Activated CD4-positive, alpha-beta T cell treated with anti-CD3 and anti-CD28 coated beads for 48 hours (primary cell): ENCODE results near the gene CLEC4D.
"Not testable (repeated sequence)": the region's sequence is repeated elsewhere in the genome, so short reads cannot be mapped to it uniquely, and the experiment has no call there.

Source experiments
- DNase-seq: peaks from one replicate; pipeline ENCODE4 v3.0.0-alpha.2; 2020

The CLEC4D gene

DNA sequence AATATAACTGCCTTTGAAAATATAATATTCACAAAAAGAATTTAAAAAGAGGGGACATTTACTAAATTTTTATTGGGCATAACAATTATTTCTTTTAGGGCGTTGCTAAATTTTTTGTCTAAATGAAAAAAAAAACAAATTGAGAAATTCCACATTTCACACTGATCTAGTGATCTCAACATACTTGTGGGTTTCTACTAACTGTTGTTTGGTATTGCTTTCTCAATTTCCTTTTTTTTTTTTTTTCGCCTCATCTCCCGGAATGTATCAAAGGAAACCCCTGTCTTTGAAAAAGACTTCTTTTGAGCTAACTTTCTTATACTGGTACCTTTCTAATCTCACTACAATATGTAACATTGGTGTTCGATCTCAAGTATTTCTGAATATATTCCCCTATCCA lies at the start of gene CLEC4D:
TSS of gene CLEC4D (plus strand) at position 248 of the 400 bp plus-strand sequence. CDS start 230 bp downstream, outside the sequence.
- no peak for DNase-seq

DNA sequence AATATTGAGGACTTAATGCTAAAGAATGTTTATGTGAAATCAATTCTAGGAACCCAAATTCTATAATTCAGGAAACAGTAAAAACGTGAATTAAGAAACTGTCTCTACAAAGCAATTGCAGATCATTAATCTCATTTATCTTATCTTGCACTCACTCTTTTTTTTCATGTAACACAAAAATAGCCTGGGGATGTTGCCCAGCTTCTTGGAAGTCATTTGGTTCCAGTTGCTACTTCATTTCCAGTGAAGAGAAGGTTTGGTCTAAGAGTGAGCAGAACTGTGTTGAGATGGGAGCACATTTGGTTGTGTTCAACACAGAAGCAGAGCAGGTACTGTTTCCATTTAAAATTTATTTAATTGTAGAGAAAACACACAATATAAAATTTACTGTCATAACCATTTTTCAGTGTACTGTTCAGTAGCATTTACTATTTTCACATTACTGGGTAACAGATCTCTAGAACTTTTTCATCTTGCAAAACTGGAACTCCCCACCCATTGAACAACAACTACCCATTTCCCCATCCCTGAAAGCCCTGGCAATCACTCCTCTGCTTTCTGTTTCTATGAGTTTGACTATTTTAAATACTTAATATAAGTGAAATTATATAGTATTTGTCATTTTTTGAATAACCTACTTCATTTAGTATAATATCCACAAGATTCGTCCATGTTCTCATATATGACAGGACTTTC lies 47.9 kb upstream of the CLEC4D start:
- DNase-seq: no peak

DNA sequence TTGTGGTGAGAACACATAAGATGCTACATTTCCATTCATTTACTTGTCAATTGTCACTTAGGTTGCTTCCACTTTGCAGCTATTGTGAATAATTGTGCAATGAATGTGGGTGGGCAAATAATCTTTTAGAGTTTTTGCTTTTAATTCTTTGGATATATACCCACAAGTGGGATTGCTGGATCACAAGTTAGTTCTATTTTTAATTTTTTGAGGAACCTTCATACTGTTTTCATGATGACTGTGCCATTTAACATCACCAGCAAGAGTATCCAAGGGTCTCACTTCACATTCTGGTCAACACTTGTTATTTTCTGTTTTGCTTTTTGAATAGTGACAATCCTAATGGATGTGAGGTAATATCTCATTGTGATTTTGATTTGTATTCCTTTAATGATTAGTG lies 47.1 kb upstream of the CLEC4D start:
- no peak for DNase-seq

DNA sequence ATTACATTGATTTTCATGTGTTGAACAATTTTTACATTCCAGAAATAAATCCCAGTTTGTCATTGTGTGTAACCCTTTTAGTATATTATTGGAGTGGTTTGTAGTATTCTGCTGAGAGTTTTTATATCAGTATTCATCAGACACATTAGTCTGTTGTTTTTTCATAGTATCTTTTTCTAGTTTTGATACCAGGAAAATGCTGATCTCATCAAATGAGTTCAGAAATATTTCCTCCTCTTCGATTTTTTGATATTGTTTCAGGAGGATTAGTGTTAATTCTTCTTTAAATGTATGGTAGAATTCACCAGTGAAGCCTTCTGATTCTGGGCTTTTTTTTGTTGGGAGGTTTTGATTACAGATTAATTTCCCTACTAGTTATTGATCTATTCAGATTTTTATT lies 42.2 kb upstream of the CLEC4D start:
- DNase-seq: no peak

DNA sequence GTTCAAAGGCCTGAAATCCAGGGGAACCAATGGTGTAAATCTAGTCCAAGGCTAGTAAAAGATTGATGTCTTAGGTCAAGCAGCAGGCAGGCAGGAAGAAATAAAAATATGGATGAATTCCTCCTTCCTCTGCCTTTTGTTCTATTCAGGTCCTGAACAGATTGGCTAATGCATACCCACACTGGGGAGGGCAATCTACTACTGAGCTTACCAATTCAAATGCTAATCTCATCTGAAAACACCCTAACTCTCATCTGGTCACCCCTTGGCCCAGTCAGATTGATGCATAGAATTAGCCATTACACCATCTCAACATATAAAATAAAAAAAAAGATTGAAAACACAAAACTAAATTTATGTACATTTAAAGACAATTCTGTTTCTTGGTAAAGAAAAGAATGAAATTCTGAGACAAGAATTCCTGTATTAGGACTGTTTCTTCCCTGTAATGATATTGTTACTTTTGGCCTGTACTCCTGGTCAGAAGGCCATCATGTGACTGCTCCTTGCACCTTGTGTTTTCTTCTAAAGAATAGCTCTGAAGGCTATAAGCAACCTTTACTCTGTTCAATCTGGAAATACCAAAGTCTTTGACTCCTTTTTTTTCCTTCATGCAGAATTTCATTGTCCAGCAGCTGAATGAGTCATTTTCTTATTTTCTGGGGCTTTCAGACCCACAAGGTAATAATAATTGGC lies 37.6 kb upstream of the CLEC4D start:
- DNase-seq: no peak

DNA sequence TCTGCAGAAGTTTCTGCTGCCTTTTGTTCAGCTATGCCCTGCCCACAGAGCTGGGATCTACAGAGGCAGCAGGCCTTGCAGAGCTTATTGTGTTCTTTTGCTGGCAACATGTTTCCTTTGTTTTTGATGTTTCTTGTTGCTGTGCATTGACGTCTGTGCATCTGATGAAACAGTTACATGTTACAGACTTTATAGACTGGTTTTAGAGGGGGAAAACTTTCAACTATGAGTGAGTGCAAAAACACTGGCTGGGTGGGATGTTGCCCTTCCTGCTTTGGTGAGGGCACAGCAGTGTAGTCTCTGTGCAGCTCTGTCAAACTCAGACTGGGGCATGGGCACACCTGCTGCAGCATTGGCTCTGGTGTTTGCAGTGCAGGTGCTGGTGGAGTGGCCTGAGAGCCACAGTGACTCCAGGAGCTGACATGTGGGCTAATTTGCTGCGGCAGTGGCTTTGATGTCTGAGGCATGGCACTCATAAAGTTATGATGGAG lies 30.7 kb upstream of the CLEC4D start:
- no peak for DNase-seq

DNA sequence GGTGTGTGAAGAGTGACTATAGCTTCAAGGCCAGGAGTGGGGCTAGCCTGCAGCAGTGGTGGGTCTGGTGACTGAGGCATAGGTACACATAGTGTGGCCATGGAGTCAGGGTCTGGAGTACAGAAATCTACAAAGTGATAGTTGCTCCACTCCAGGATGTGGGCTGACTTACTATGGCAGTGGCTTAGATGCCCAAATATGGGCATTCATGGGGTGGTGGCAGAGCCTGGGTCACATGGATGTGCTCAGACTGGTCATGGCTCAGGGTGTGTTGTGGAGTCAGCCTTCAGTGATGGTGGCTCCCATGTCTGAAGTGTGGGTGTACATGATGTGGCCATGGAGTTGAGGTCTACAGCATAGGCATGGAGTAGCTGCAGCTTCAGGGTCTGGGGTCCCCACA lies 30.2 kb upstream of the CLEC4D start:
- DNase-seq: peak; percentile 5

DNA sequence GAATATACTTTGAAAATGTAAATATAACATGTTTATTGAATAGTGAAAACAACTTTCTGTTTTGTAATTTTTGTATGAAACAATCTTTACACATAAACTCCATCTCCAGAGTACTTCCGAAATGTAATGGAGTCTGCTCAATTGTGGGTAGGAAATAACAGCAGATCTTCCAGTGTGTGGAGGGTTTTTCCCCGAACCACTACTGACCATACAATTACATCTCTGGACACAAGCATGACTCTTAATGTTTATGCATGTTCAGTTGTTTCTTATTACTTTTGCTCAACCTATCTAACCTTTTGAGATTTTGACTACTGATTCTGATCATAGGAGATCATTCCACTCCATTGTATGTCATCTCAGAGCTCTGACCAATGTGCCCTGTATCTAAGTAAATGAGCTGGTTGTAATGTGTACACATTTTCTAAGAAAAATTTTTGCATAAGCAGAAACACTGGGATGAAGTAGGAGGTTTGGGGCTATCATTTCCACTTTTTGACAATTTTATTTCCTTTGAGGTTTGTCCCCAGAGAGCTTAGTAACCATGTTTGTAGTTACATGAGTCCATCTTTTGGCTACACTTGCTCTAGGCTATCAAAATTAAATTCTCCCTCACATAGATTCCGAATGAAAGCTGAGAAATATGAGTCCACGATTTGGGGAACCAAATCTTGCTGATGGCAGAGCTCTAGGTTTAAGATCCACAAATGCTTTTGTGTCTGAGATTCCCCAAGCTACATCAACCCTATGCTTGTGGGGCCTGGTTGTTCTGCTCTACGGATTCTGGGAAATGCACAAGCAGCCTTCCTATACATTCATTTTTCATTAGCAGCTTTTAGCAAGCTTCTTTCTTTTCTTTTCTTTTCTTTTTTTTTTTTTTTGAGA lies 21.4 kb upstream of the CLEC4D start:
- DNase-seq: no peak

DNA sequence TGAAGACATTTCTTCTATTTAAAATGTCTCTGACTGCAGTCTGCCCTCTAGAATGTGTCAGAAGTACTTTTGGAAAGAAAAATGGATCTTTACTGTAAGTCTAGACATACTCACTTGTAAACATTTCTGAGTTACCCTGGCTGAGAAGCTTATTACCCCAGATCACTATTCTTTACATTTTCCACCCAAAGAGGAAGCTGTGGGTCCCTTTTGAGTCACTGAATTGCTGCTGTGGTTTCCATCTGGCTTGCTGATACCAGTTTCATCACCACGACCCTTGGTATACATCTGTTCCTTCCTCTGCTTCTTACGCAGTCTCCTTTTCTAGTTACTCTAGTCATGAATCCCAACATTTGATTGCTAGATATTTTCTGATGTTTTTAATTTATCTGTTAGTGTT lies 20.2 kb upstream of the CLEC4D start:
- peak; percentile 53 for DNase-seq

DNA sequence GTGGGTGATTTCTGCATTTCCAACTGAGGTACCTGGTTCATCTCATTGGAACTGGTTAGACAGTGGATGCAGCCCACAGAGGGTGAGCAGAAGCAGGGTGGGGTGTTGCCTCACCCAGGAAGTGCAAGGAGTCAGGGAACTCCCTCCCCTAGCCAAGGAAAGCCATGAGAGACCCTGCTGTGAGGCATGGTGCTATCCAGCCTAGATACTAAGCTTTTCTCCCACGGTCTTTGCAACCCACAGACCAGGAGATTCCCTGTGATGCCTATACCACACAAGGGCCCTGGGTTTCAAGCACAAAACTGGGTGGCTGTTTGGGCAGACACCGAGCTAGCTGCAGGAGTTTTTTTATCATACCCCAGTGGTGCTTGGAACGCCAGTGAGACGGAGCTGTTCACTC lies 17.6 kb upstream of the CLEC4D start:
- DNase-seq: not testable (repeated sequence)

DNA sequence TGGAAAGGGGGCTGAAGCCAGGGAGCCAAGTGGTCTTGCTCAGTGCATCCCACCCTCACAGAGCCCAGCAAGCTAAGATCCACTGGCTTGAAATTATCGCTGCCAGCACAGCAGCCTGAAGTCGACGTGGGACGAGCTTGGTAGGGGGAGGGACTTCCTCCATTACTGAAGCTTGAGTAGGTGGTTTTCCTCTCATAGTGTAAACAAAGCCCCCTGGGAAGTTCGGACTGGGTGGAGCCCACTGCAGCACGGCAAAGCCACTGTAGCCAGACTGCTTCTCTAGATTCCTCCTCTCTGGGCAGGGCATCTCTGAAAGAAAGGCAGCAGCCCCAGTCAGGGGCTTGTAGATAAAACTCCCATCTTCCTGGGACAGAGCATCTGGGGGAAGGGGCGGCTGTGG lies 17.2 kb upstream of the CLEC4D start:
- DNase-seq: not testable (repeated sequence)

DNA sequence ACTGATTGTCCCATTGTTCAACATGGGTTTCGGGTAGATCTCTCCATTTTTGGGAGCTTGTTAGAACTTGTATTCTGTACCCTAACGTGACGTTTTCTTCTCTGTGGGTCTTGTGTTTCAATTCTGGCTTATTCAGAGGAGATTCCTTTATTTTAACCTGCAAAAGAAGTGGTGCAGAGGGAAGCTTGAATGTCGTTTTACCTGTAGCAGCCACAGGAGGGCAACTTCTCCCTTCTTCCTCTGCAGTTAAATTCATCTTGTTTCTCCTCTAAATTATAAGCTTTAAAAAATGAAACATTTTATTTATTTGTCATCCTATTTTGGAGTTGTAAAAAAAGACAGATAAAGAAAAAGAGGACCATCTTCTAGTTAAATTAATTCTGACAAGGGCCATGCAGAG lies 13.7 kb upstream of the CLEC4D start:
- no peak for DNase-seq

DNA sequence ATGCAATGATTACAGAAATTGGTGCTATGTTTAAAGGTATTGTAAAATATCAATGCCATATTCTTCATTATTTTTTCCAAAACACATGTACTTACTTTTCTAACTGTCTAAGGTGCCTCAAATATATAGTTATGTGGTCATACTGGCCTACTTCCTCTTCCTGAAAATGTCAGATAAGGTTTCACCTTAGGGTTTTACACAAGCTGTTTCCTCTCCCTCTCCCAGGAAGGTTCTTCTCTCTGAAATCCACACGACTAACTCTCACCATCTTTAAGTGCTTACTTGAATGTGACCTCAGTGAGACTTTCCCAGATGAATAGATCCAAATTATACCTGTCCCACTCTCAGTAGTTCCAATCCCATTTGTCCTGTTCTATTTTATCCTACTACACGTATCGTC lies 11.6 kb upstream of the CLEC4D start:
- no peak for DNase-seq

DNA sequence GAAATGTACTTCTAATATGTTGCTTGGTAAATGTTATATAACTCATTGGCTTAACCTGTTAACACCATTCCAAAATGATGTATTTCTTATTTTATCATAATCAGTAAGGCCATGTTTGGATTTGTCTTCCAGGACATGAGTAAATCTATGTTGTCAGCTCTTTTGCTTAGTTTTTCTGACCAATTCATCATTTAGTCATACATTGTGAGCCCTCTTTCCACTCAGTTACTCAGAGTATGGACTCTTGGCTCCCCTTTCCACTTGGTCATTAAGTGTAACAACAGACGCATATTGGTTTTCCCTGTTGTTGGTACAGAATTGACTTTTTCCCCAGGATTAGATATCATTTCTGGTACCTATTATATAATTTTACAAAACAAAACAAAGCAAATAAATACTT lies 9.0 kb upstream of the CLEC4D start:
- DNase-seq: no peak

DNA sequence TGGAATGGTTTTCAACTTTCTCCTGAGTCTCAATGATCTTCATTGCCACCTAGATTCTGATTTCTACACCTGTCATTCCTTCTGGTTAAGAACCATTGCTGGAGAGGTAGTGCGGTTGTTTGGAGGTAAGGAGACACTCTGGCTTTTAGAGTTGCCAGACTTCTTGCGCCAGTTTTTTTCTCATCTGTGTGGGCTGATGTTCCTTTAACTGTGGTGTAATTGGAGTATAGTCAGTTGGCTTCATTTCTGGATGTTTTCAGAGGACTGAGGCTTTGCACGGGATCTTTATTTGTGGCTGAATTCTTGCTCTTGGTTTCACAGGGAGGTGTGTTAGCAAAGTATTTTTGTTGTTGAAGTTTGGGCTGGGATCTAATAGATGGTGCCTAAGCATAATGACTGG lies 5.7 kb upstream of the CLEC4D start:
- no peak for DNase-seq

DNA sequence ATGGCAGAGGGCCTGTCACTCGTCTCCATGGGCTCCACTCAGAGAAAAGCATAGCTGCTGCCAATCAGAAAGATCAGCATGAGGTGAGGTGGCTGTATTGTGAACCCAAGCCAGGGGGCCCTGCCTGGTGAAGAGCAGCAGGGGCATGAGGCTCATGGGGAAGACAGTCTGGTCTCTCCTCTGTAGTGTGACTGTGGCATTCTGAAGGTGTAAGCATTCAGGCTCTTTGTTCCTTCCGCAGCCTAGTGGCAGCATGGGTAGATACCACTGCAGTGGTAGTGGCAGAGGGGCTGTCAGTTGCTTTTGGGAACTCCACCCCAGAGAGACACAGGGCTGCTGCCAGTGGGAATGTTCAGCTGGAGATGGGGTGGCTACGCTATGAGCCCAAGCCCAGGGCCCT lies 5.1 kb upstream of the CLEC4D start:
- no peak for DNase-seq

DNA sequence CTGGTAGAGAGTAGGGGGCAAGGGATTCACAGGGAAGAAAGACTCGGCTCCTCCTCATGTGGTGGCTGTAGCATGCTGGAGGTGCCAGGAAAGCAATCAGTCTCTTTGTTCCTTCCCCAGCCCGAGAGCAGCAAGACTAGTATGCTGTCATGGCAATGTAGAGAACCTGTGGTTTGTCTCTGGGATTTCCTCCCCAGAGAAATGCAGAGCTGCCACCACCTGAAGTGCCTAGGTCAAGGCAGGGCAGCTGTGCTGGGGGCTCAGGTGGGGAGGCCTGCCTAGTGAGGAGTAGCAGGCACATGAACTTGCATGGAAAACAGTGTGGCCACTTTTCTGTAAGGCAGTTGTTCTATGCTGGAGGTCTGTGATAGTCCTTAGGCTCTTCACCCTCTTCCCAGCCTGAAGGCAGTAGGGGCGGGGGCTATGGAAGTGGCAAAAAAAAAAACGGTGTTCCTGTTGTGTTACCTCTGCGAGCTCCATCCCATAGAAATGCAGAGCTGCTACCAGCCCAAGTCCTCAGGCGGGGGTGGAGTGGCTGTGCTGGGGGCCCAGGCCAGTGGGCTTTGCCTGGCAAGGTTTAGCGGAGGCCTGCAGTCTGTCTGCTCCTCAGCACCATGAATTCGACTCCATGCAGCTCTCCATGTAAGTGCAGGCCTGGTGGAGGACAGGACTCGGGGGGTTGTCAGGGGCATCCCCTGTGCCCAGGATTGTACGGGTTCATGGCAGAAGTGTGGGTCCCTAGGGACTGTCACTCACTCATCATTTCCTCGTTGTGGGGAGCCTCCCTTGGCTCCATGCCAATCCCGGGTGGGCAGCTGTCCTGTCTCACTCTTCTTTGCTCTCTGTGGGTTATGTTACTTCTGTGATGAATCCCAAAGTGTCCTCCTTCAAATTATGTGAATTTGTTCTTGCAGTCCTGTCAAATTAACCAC lies 4.1 kb upstream of the CLEC4D start:
- DNase-seq: no peak

DNA sequence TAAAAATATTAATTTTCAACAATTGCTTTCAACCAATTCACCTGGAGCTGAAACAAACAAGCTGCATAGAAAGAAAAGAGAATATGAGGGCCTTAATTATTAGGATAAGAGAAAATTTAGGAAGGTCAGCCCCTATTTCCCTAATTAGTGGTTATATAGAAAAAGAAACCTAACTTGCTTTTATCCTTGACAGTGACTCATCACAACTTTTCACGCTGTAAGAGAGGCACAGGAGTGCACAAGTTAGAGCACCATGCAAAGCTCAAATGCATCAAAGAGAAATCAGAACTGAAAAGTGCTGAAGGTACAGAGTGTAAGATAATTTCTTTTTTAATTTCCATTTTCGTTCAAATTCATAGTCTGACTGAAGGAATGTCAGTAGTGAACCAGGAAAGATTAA lies 4.7 kb downstream of the CLEC4D start:
- DNase-seq: no peak

DNA sequence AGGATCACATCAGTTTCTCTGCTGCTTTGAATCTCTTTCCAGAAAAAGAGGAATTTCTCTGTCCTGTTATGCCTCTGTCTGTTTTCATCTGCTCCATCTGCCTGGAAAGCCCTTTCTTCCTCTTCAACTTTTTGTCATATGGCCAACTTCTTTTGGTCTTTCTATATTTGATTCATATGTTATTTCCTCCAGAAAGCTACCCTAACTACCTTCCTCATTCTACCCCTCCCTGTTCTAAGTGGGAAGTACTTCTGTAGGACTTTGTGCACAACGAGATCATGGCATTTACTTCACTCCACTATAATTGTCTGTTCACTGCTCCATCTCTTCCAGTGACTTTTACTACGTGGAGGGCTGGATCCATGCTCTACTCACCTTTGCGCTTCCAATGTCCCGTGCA lies 5.9 kb downstream of the CLEC4D start:
- no peak for DNase-seq

DNA sequence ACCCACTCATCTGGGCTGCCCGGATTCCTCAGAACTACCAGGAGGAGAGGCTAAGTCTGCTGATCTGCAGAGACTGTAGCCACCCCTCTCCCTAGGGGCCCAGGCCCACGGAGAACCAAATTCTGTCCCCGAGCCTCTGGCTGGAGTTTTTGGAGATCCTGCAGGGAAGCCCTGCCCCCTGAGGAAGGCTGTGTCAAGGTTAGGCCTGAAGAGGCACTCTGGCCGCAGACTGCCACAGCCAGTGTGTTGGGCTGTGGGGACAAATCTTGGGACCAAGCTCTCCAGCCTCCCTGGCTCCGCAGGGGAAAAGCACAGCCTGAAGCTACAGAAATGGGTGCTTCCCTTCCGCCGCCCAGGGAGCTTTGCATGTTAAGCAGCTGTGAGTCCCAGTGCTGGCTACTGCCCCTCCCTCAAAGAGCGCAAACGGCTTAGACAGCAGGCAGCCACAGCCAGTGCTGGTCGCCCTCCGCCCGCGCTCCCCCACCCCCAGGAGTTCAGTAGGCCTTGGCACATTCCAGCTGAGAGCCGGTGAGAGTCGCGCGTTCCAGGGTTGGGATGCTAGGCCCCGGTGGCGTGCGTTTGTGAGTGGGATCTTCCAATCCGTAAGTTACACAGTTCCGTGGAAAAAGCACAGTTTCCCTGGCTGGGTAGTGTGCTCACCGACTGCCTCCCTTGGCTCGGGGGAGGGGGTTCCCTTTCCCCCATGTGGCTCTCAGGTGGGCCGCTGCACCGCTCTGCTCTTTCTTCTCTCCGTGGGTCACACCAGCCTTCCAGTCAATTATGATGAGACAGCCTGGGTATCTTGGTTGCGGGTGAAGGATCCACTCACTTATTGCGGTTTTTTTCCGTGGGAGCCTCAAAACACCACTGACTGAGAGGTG lies 14.2 kb downstream of the CLEC4D start:
- no peak for DNase-seq

DNA sequence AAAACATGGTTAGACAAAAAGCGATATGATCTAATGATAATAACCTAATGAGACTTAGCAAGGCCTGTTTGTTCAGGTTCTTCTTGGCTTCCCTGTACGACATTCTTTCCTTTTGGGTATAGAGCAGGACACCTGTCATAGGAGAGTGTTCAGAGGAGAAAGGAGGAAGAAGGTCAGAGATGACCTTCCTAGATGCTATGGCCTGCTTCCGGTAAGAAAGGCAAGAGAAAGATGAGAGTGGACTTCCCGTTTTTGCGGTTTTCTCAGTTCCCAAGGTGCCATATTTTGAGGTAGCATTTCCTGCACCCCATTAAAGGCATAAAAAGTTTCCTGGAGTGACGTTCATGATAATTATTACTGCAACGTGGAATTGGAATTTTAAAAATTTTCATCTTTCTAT lies 18.7 kb downstream of the CLEC4D start:
- no peak for DNase-seq
